Stomach (tissue), 9 donors: ENCODE measurements around the gene JPH3. TPM values are rescaled to one million over a fixed set of nuclear protein-coding genes. Genes with fewer than 3 reads are reported as not detected.

Experiments used
- DNase-seq, 2 donors: peaks; one replicate each; pipeline versions ENCODE4 v3.0.0 to v3.0.0-alpha.2; 2013 to 2019
- H3K27ac ChIP-seq, 5 donors: fragments of 200-600 bp in 4 of 5; sonication (generic) in 4 of 5; one replicate each; pipeline ENCODE4 v1.5.1; 2013 to 2019; ENCODE audit warnings: mild to moderate bottlenecking in 1 of 5, moderate library complexity in 1 of 5
- H3K27me3 ChIP-seq, 3 donors: fragments of 200-600 bp; sonication (generic); one replicate each; pipeline ENCODE4 v1.5.1; 2017 to 2019; ENCODE audit warnings: mixed run types in 1 of 3
- H3K36me3 ChIP-seq, 4 donors: fragments of 200-600 bp; sonication (generic); 1 replicate in 3 of 4; 2 replicates in 1 of 4; pipeline ENCODE4 v1.5.1; 2016 to 2019
- H3K4me1 ChIP-seq, 4 donors: fragments of 200-600 bp; sonication (generic); one replicate each; pipeline ENCODE4 v1.5.1; 2016 to 2019
- H3K4me3 ChIP-seq, 4 donors: fragments of 200-600 bp; sonication (generic) in 3 of 4; one replicate each; pipeline ENCODE4 v1.5.1; 2016 to 2019; ENCODE audit warnings: mild to moderate bottlenecking in 1 of 4
- H3K9me3 ChIP-seq, 4 donors: fragments of 200-600 bp; sonication (generic); one replicate each; pipeline ENCODE4 v1.5.1; 2016 to 2019
- CTCF ChIP-seq, 7 experiments: fragments of 450-650 bp in 4 of 7; fragments of 200-600 bp in 3 of 7; sonication (generic) in 3 of 7; IDR thresholded peaks; one replicate each; pipeline ENCODE4 v1.5.1; 2016 to 2019; ENCODE audit warnings: antibody characterized with exemption in 7 of 7, control low read depth in 2 of 7, mild to moderate bottlenecking in 1 of 7
- EP300 ChIP-seq: sonication (generic); formaldehyde crosslinking; IDR thresholded peaks from one replicate; pipeline ENCODE4 v1.6.1; 2017; ENCODE audit warnings: antibody characterized with exemption
- POLR2A ChIP-seq, 4 donors: fragments of 450-650 bp; IDR thresholded peaks; one replicate each; pipeline ENCODE4 v1.6.1; 2016; ENCODE audit warnings: antibody characterized with exemption in 4 of 4, control low read depth in 2 of 4, mild to moderate bottlenecking in 1 of 4, moderate library complexity in 1 of 4
- POLR2AphosphoS5 ChIP-seq, 3 donors: sonication (generic); formaldehyde crosslinking; IDR thresholded peaks; one replicate each; pipeline ENCODE4 v1.6.1; 2016; ENCODE audit warnings: antibody characterized with exemption in 3 of 3
- WGBS, 5 donors: extraction: QIAGEN DNeasy Blood & Tissue Kit in 3 of 5; methylation state at CpG; one replicate each; pipeline versions ENCODE4 v1.1.5 to v1.1.7; 2013 to 2018; 5-methylcytosine and 5-hydroxymethylcytosine counted together
- intact Hi-C: fragments of 100-400 bp; cut with DNase I; formaldehyde crosslinking; loops from one replicate; pipeline ENCODE4 v1.15.1; 2023; ENCODE audit warnings: low total_unique reads
- polyA plus RNA-seq, 3 donors: library from polyadenylated mRNA; stranded (reverse); fragments of 200-250 nt; gene quantifications; one replicate each; pipeline ENCODE4 v1.2.3, GENCODE V29; 2013
- total RNA-seq, 5 donors: library from RNA; depleted of rRNA; stranded (reverse); fragments of >200 nt; gene quantifications; one replicate each; pipeline versions ENCODE4 v1.1.0 to v1.2.3, GENCODE V29; 2014 to 2016
- donor health status: healthy with polysubstance abuse.
- donor health status: Bipolar disorder and iron deficiency.
- donor health status: healthy.

Gene JPH3
- total and polyA plus RNA-seq, 8 donors = 0.31 to 1.3 (median 0.66) TPM; not detected in 2

- Histone ChIP-seq H3K4me3 (no peak overlapping the region), H3K27ac (no peak overlapping the region), H3K36me3 (peaks cover 57 to 95% (median 91%) of the 10 kb centered on the region in 4 donors), H3K27me3 (no peaks in the 10 kb centered on the region), H3K4me1 (no peaks in the 10 kb centered on the region), H3K9me3 (no peaks in the 10 kb centered on the region)
- intact Hi-C loops = no loop called here
- TF ChIP-seq POLR2AphosphoS5 (IDR thresholded peaks at IDR 0.05) = no peak
- no peak for TF ChIP-seq CTCF (IDR thresholded peaks at IDR 0.05)
- TF ChIP-seq POLR2A (IDR thresholded peaks at IDR 0.05) = no peak
- no peak for TF ChIP-seq EP300
- no peak for DNase-seq
- WGBS, 5 donors = 70 to 84% (median 75%) methylated on average over 8 of the region's 8 CpGs
These were observed 143.9 kb downstream of the JPH3 start for GRCh38 chr16:87746178-87746577.

Other genes starting within 250 kb of the JPH3 start
- 1,000 to 10,000 TPM in 1 of 5 donors, 10 to 100 TPM in 4; 20.9 to 1,171 (median 41.5) TPM for gene FBXO31, start 218.7 kb upstream of the JPH3 start, total RNA-seq
- gene FBXO31, start 218.7 kb upstream of the JPH3 start, polyA plus RNA-seq = 10 to 100 TPM in 1 of 3 donors, 1 to 10 TPM in 2; 6.4 to 11.7 (median 8.2) TPM
- 100 to 1,000 TPM in 1 of 5 donors, 10 to 100 TPM in 4; 24.6 to 111 (median 50.1) TPM for gene MAP1LC3B, start 210.2 kb upstream of the JPH3 start, total RNA-seq
- gene MAP1LC3B, start 210.2 kb upstream of the JPH3 start, polyA plus RNA-seq = 10 to 100 TPM; 31.5 to 62.0 (median 50.1) TPM
- gene ZCCHC14, start 109.5 kb upstream of the JPH3 start, total RNA-seq = 10 to 100 TPM; 15.9 to 25.9 (median 21.3) TPM
- 1 to 10 TPM; 5.4 to 6.7 (median 6.4) TPM for gene ZCCHC14, start 109.5 kb upstream of the JPH3 start, polyA plus RNA-seq
- 100 to 1,000 TPM in 2 of 5 donors, 10 to 100 TPM in 3; 25.5 to 119 (median 69.4) TPM for gene KLHDC4, start 163.5 kb downstream of the JPH3 start, total RNA-seq
- 10 to 100 TPM; 28.5 to 37.8 (median 33.9) TPM for gene KLHDC4, start 163.5 kb downstream of the JPH3 start, polyA plus RNA-seq